HepG2 (cell line): ENCODE measurements around the gene RAB33B. TPM values are rescaled to one million over a fixed set of nuclear protein-coding genes. Genes with fewer than 3 reads are reported as not detected.
A peak's percentile ranks its signal among the peaks of the same experiment; 100 is the strongest.

Experiments
- AFF4 ChIP-seq: sonication (generic); formaldehyde crosslinking; IDR thresholded peaks from 2 replicates; pipeline ENCODE4 v1.4.0; 2020; ENCODE audit warnings: missing genetic modification reagents
- KAT2B ChIP-seq: fragments of 150-350 bp; IDR thresholded peaks from 2 replicates; pipeline ENCODE4 v1.6.1; 2014; ENCODE audit warnings: low read depth, low read length, borderline replicate concordance
- NFATC3 ChIP-seq: sonication (generic); formaldehyde crosslinking; IDR thresholded peaks from 2 replicates; pipeline ENCODE4 v1.5.1; 2020; ENCODE audit warnings: mild to moderate bottlenecking, missing genetic modification reagents
- ONECUT2 ChIP-seq: sonication (generic); formaldehyde crosslinking; IDR thresholded peaks from 2 replicates; pipeline ENCODE4 v1.4.0; 2020; ENCODE audit warnings: missing genetic modification reagents
- PRMT3 ChIP-seq: sonication (generic); formaldehyde crosslinking; IDR thresholded peaks from 2 replicates; pipeline ENCODE4 v1.8.1; 2022; ENCODE audit warnings: low read depth, mild to moderate bottlenecking, moderate library complexity, missing genetic modification reagents, borderline replicate concordance
- SAP130 ChIP-seq: IDR thresholded peaks from 2 replicates; pipeline ENCODE4 v1.6.1; 2016; ENCODE audit warnings: low read depth
- STAT6 ChIP-seq: sonication (generic); formaldehyde crosslinking; IDR thresholded peaks from 2 replicates; pipeline ENCODE4 v1.4.0; 2020; ENCODE audit warnings: missing genetic modification reagents, mild to moderate bottlenecking, borderline replicate concordance
- ZC3H13 ChIP-seq: sonication (generic); formaldehyde crosslinking; IDR thresholded peaks from 2 replicates; pipeline ENCODE4 v1.8.1; 2023; ENCODE audit warnings: mild to moderate bottlenecking, missing genetic modification reagents, moderate library complexity
- ZFP91 ChIP-seq: sonication (generic); formaldehyde crosslinking; IDR thresholded peaks from 2 replicates; pipeline ENCODE4 v1.9.0; 2022; ENCODE audit warnings: missing genetic modification reagents, mild to moderate bottlenecking, borderline replicate concordance
- ZFYVE20 ChIP-seq: sonication (generic); formaldehyde crosslinking; IDR thresholded peaks from 2 replicates; pipeline ENCODE4 v1.8.0; 2023; ENCODE audit warnings: low read depth, mild to moderate bottlenecking, moderate library complexity, missing genetic modification reagents, borderline replicate concordance
- ZNF180 ChIP-seq: sonication (generic); formaldehyde crosslinking; IDR thresholded peaks from 2 replicates; pipeline ENCODE4 v1.4.0; 2020; ENCODE audit warnings: low read depth, missing genetic modification reagents, borderline replicate concordance
- ZNF513 ChIP-seq: sonication (generic); formaldehyde crosslinking; conservative IDR thresholded peaks from 2 replicates; pipeline ENCODE4 v1.5.0; 2020; ENCODE audit warnings: missing genetic modification reagents
- ZNF740 ChIP-seq: sonication (generic); formaldehyde crosslinking; IDR thresholded peaks from 2 replicates; pipeline ENCODE4 v1.4.0; 2020; ENCODE audit warnings: missing genetic modification reagents
- ZXDC ChIP-seq: sonication (generic); formaldehyde crosslinking; IDR thresholded peaks from 2 replicates; pipeline ENCODE4 v1.5.0; 2020; ENCODE audit warnings: mild to moderate bottlenecking, missing genetic modification reagents
- polyA plus RNA-seq, 8 experiments: library from polyadenylated mRNA; depleted of rRNA in 3 of 8; stranded (reverse) in 7 of 8; unstranded in 1 of 8; fragments of >200 nt; fragmentation: Illumina TruSeq in 4 of 8; extraction: Trizol in 4 of 8; gene quantifications; 2 replicates each; pipeline versions ENCODE4 v1.2.1 to v1.2.3, GENCODE V29; 2011 to 2016; ENCODE audit warnings: low read depth in 4 of 8, missing spikeins in 1 of 8, mixed read lengths in 1 of 8; ENCODE audit not compliant: insufficient read depth in 1 of 8
- total RNA-seq, 5 experiments: library from RNA; depleted of rRNA; stranded (reverse); fragments of >200 nt; fragmentation: Illumina TruSeq; extraction: Trizol; gene quantifications; 2 replicates each; pipeline ENCODE4 v1.2.3, GENCODE V29; 2016; ENCODE audit warnings: low read depth in 1 of 5

The RAB33B gene
- total and polyA plus RNA-seq, 2 of the 13 experiments (the other 11 are each of a cell fraction or from before 2014, with no cell fraction given): 7.6 to 8.1 TPM

- 0 out of 2 replicates have a peak, but pooled peaks have one; percentile 42 for TF ChIP-seq ZC3H13 (CRISPR knock-in tag)
- TF ChIP-seq ONECUT2 (CRISPR knock-in tag): no peak
- 0 out of 2 replicates have a peak, but pooled peaks have one; percentile 55 for TF ChIP-seq ZXDC
- TF ChIP-seq ZNF740 (CRISPR knock-in tag): no peak
- TF ChIP-seq ZFP91 (CRISPR knock-in tag): peak; percentile 92; the same call in 1 of the 2 replicates
- TF ChIP-seq ZNF180 (CRISPR knock-in tag): no peak
- 0 out of 2 replicates have a peak, but pooled peaks have one; percentile 88 for TF ChIP-seq NFATC3
- peak; percentile 78; the same call in 1 of the 2 replicates for TF ChIP-seq SAP130 (CRISPR knock-in tag)
- peak; percentile 89; the same call in 1 of the 2 replicates for TF ChIP-seq PRMT3 (CRISPR knock-in tag)
- no peak for TF ChIP-seq AFF4 (CRISPR knock-in tag)
- TF ChIP-seq ZFYVE20 (CRISPR knock-in tag): peak; percentile 49; the same call in 1 of the 2 replicates
- TF ChIP-seq KAT2B: no peak
- TF ChIP-seq STAT6 (CRISPR knock-in tag): no peak
- no peak for TF ChIP-seq ZNF513 (CRISPR knock-in tag)
Observed at GRCh38 chr4:139453371-139454110, 380 bp upstream of the RAB33B start (continued).
